ENCODE data around the gene CHST3. TPM values are rescaled to one million over a fixed set of nuclear protein-coding genes. Genes with fewer than 3 reads are reported as not detected.

CHST3 gene
- polyA plus RNA-seq, 1 donor (not counting 4 experiments of a cell fraction or from before 2014, with no cell fraction given), result 12.0 TPM

DNA sequence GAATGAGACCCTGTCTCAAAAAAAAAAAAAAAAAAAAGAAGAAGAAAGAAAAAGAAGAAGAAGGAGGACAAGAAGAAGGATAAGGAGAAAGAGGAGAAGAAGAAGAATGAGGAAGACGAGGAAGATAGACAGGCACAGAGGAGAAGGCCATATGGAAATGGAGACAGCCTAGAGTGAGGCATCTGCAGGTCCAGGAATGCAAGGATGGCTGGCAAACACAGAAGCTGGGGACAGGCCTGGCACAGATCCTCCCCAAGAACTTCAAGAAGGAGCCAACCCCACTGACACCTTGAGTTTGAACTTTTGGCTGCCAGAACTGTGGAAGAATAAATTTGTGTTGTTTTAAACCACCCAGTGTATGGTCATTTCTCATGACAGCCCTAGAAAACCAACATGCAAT is 85.3 kb downstream of the CHST3 start:
- H3K36me3 ChIP-seq (ENCODE audit: control insufficient read depth in 2 of 2, extremely low read depth in 1 of 2, insufficient read depth in 2 of 2, low read length in 2 of 2), result no peaks in the 10 kb centered on the region
- DNase-seq (ENCODE audit: low read depth, low spot score) (no peak), FAIRE-seq (no peak)
- TF ChIP-seq, protein P1, sequence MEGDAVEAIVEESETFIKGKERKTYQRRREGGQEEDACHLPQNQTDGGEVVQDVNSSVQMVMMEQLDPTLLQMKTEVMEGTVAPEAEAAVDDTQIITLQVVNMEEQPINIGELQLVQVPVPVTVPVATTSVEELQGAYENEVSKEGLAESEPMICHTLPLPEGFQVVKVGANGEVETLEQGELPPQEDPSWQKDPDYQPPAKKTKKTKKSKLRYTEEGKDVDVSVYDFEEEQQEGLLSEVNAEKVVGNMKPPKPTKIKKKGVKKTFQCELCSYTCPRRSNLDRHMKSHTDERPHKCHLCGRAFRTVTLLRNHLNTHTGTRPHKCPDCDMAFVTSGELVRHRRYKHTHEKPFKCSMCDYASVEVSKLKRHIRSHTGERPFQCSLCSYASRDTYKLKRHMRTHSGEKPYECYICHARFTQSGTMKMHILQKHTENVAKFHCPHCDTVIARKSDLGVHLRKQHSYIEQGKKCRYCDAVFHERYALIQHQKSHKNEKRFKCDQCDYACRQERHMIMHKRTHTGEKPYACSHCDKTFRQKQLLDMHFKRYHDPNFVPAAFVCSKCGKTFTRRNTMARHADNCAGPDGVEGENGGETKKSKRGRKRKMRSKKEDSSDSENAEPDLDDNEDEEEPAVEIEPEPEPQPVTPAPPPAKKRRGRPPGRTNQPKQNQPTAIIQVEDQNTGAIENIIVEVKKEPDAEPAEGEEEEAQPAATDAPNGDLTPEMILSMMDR (optimal IDR thresholded peaks at IDR 0.05 in 1 of 3, IDR thresholded peaks at IDR 0.05 in 1 of 3, conservative IDR thresholded peaks at IDR 0.05 in 1 of 3; ENCODE audit: extremely low read depth in 1 of 3, insufficient read depth in 2 of 3, low read length in 3 of 3), result no peak
- TF ChIP-seq EZH2 (IDR thresholded peaks at IDR 0.05; ENCODE audit: low read length), result no peak
- no peaks in the 10 kb centered on the region for H4K20me1 ChIP-seq (ENCODE audit: control insufficient read depth, extremely low read depth, insufficient read depth, low read length)
- no peak overlapping the region for H2AFZ ChIP-seq (ENCODE audit: control insufficient read depth, low read length)
- dilution Hi-C loops (cut with MboI; ENCODE audit: extremely low pct_ligation_motif_present, low sequenced_read_pairs), result no loop called here
- no peak overlapping the region for H3K9ac ChIP-seq (ENCODE audit: control insufficient read depth, extremely low read depth, insufficient read depth, low read length)
- no peak overlapping the region for H3K4me2 ChIP-seq (ENCODE audit: control insufficient read depth, extremely low read depth, insufficient read depth, low read depth, low read length)
- H3K9me1 ChIP-seq (ENCODE audit: control insufficient read depth, extremely low read depth, insufficient read depth, low read length), result no peaks in the 10 kb centered on the region
- no peaks in the 10 kb centered on the region for H3K27me3 ChIP-seq (ENCODE audit: control insufficient read depth, extremely low read depth, insufficient read depth, low read length)
- H3K4me1 ChIP-seq (ENCODE audit: control insufficient read depth, extremely low read depth, insufficient read depth, low read length), result peaks cover 20% of the 10 kb centered on the region
- H3K27ac ChIP-seq (ENCODE audit: control insufficient read depth, insufficient read depth, low read length), result no peak overlapping the region
- no peak overlapping the region for H3K4me3 ChIP-seq (ENCODE audit: control insufficient read depth in 2 of 3, extremely low read depth in 1 of 3, insufficient read depth in 2 of 3, low read depth in 1 of 3, low read length in 3 of 3)
- no peaks in the 10 kb centered on the region for H3K79me2 ChIP-seq (ENCODE audit: control insufficient read depth, insufficient read depth, low read length)
- peaks cover 2% of the 10 kb centered on the region for H3K9me3 ChIP-seq (ENCODE audit: control insufficient read depth, low read depth, low read length)

DNA sequence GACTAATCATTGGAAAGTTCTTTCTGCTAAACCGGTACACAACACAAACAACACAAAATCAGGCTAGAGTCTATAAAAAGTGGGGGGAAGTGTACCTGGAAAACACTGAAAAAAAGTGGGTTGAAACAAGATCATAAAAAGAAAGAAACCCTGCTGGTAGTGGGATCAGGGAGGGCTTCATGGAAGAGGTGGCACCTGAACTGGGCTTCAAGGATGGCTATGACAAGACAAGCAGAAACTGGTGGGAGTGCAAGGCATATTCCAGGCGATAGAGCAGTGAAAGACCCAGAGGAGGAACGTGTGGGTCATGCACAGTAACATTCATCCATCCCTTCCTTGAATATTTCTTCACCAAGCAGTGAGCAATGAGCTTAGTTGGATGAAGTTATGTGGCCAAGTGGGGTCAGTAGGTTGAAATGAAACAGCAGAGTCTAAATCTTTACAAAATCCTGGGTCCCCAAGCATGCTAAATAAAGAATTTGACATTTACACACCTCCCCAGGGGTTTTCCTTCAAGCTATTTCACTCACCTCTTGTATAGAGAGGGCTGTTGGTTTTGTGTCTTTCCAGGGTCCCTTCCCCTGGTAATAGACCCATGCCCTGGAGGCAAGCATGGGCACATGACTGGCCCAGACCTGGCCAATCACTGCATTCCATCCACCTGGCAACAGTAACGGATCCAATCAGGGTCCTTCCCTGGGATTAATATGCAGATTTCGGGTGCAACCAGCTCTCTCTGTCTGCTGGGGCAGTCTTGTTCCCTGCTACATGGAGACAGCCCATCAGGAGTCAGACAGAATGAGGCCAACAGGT is 86.0 kb downstream of the CHST3 start:
- Histone ChIP-seq H3K9ac (ENCODE audit: control insufficient read depth, extremely low read depth, insufficient read depth, low read length) (no peak overlapping the region), H3K4me2 (ENCODE audit: control insufficient read depth, extremely low read depth, insufficient read depth, low read depth, low read length) (no peak overlapping the region), H3K4me1 (ENCODE audit: control insufficient read depth, extremely low read depth, insufficient read depth, low read length) (peaks cover 13% of the 10 kb centered on the region), H3K4me3 (ENCODE audit: control insufficient read depth in 2 of 3, extremely low read depth in 1 of 3, insufficient read depth in 2 of 3, low read depth in 1 of 3, low read length in 3 of 3) (no peak overlapping the region), H3K9me3 (ENCODE audit: control insufficient read depth, low read depth, low read length) (peaks cover 2% of the 10 kb centered on the region), H3K9me1 (ENCODE audit: control insufficient read depth, extremely low read depth, insufficient read depth, low read length) (no peaks in the 10 kb centered on the region), H3K27ac (ENCODE audit: control insufficient read depth, insufficient read depth, low read length) (no peak overlapping the region), H4K20me1 (ENCODE audit: control insufficient read depth, extremely low read depth, insufficient read depth, low read length) (no peaks in the 10 kb centered on the region), H3K79me2 (ENCODE audit: control insufficient read depth, insufficient read depth, low read length) (no peaks in the 10 kb centered on the region), H3K27me3 (ENCODE audit: control insufficient read depth, extremely low read depth, insufficient read depth, low read length) (no peaks in the 10 kb centered on the region), H3K36me3 (ENCODE audit: control insufficient read depth in 2 of 2, extremely low read depth in 1 of 2, insufficient read depth in 2 of 2, low read length in 2 of 2) (no peaks in the 10 kb centered on the region), H2AFZ (ENCODE audit: control insufficient read depth, low read length) (no peak overlapping the region)
- DNase-seq (ENCODE audit: low read depth, low spot score), result no peak
- dilution Hi-C loops (cut with MboI; ENCODE audit: extremely low pct_ligation_motif_present, low sequenced_read_pairs), result no loop called here
- TF ChIP-seq EZH2 (IDR thresholded peaks at IDR 0.05; ENCODE audit: low read length), result no peak
- TF ChIP-seq, protein P1 (optimal IDR thresholded peaks at IDR 0.05 in 1 of 3, IDR thresholded peaks at IDR 0.05 in 1 of 3, conservative IDR thresholded peaks at IDR 0.05 in 1 of 3; ENCODE audit: extremely low read depth in 1 of 3, insufficient read depth in 2 of 3, low read length in 3 of 3), result no peak
- FAIRE-seq, result no peak

Measured in keratinocyte (primary cell).